Parathyroid adenoma (tissue), 2 donors: Measurements from ENCODE around the gene RGL1.

Experiments
- H2AFZ ChIP-seq: fragments of 300-600 bp; sonication (generic); one replicate; pipeline ENCODE4 v1.7.0; 2017; ENCODE audit warnings: antibody characterized with exemption, mild to moderate bottlenecking
- H3K27ac ChIP-seq: fragments of 300-600 bp; sonication (generic); one replicate; pipeline ENCODE4 v1.7.0; 2017
- H3K27me3 ChIP-seq: fragments of 300-600 bp; sonication (generic); one replicate; pipeline ENCODE4 v1.7.0; 2017; ENCODE audit warnings: low read length; ENCODE audit not compliant: control insufficient read depth, insufficient read depth
- H3K36me3 ChIP-seq: fragments of 300-600 bp; sonication (generic); one replicate; pipeline ENCODE4 v1.7.0; 2017; ENCODE audit warnings: low read length; ENCODE audit not compliant: control insufficient read depth, insufficient read depth
- H3K4me1 ChIP-seq: fragments of 300-600 bp; sonication (generic); one replicate; pipeline ENCODE4 v1.7.0; 2017; ENCODE audit warnings: control low read depth
- H3K4me2 ChIP-seq: fragments of 300-600 bp; sonication (generic); one replicate; pipeline ENCODE4 v1.7.0; 2017; ENCODE audit warnings: low read length
- H3K4me3 ChIP-seq: fragments of 300-600 bp; sonication (generic); one replicate; pipeline ENCODE4 v1.7.0; 2017; ENCODE audit warnings: low read depth, low read length
- H3K79me2 ChIP-seq: fragments of 300-600 bp; sonication (generic); one replicate; pipeline ENCODE4 v1.7.0; 2017; ENCODE audit warnings: control low read depth
- H3K9ac ChIP-seq: fragments of 300-600 bp; sonication (generic); one replicate; pipeline ENCODE4 v1.7.0; 2017; ENCODE audit warnings: mild to moderate bottlenecking
- H3K9me3 ChIP-seq: fragments of 300-600 bp; sonication (generic); one replicate; pipeline ENCODE4 v1.7.0; 2017; ENCODE audit warnings: low read length; ENCODE audit not compliant: control insufficient read depth
- TF ChIP-seq, protein P1 (sequence below): fragments of 300-600 bp; sonication (generic); IDR thresholded peaks from one replicate; pipeline ENCODE4 v1.7.0; 2017; ENCODE audit warnings: antibody characterized with exemption, mild to moderate bottlenecking
- donor health status: primary hyperparathyroidism.

Gene RGL1

DNA sequence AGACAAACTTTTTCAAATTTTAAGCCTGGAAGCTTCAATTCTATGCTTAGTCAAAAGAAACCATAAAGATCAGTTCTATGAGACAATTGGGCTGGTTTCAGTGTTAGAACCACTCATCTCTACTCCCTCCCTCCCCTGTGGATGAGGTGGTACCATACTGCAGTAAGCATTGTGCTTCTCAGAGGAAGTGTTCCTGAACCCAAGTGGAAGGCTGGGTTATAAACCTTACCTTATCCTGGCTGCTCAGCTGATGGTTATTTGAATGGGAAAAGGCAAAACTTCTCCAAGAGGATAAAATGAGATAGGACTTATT is 34.1 kb upstream of the RGL1 start:
- no peaks in the 10 kb centered on the region for H3K4me1 ChIP-seq
- H3K4me2 ChIP-seq: no peak overlapping the region
- no peaks in the 10 kb centered on the region for H3K36me3 ChIP-seq
- no peaks in the 10 kb centered on the region for H3K27me3 ChIP-seq
- H3K9ac ChIP-seq: no peak overlapping the region
- no peaks in the 10 kb centered on the region for H3K79me2 ChIP-seq
- no peak overlapping the region for H3K4me3 ChIP-seq
- no peaks in the 10 kb centered on the region for H3K9me3 ChIP-seq
- TF ChIP-seq, protein P1, sequence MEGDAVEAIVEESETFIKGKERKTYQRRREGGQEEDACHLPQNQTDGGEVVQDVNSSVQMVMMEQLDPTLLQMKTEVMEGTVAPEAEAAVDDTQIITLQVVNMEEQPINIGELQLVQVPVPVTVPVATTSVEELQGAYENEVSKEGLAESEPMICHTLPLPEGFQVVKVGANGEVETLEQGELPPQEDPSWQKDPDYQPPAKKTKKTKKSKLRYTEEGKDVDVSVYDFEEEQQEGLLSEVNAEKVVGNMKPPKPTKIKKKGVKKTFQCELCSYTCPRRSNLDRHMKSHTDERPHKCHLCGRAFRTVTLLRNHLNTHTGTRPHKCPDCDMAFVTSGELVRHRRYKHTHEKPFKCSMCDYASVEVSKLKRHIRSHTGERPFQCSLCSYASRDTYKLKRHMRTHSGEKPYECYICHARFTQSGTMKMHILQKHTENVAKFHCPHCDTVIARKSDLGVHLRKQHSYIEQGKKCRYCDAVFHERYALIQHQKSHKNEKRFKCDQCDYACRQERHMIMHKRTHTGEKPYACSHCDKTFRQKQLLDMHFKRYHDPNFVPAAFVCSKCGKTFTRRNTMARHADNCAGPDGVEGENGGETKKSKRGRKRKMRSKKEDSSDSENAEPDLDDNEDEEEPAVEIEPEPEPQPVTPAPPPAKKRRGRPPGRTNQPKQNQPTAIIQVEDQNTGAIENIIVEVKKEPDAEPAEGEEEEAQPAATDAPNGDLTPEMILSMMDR: no peak
- no peak overlapping the region for H2AFZ ChIP-seq
- H3K27ac ChIP-seq: no peak overlapping the region

DNA sequence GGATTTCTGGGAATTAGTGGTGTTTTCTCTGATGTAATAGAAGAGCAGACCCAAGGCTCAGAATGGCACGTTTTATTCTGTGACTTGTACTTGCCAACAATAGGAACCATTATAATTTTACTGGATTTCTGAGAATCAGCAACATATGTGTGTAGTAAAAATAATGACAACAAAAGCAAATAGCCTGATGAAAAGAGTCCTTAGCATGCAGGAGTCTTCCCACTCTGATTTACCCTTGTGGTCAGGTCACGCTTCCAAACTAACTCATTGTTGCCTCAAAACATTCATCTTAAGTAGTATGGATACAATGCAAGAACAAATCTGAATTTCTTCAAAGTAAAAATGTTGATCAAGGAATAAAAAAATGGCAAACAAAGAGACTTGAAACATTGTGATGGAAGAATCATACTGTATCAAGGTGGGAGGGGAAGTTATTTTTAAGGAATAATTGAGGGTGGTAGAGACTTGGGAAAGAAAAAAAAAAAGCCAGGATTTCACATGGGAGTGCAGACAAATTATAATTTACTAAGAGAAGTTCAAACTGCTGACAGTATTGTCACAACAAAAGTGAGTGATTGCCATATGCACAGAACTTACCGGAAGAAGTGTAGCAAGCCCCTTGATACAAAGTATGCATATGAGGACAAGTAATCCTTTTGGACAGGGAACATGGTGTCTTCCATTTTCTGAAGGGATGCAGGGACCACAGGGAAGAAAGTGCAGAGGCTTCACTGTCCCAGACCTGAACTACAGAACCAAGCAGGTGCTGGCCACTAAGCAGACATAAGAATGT is 31.2 kb upstream of the RGL1 start:
- no peak overlapping the region for H3K9ac ChIP-seq
- no peaks in the 10 kb centered on the region for H3K36me3 ChIP-seq
- H3K4me2 ChIP-seq: no peak overlapping the region
- H3K4me3 ChIP-seq: no peak overlapping the region
- no peak overlapping the region for H3K27ac ChIP-seq
- H3K4me1 ChIP-seq: no peaks in the 10 kb centered on the region
- H3K9me3 ChIP-seq: no peaks in the 10 kb centered on the region
- H2AFZ ChIP-seq: no peak overlapping the region
- H3K27me3 ChIP-seq: no peaks in the 10 kb centered on the region
- TF ChIP-seq, protein P1: no peak
- H3K79me2 ChIP-seq: no peaks in the 10 kb centered on the region

DNA sequence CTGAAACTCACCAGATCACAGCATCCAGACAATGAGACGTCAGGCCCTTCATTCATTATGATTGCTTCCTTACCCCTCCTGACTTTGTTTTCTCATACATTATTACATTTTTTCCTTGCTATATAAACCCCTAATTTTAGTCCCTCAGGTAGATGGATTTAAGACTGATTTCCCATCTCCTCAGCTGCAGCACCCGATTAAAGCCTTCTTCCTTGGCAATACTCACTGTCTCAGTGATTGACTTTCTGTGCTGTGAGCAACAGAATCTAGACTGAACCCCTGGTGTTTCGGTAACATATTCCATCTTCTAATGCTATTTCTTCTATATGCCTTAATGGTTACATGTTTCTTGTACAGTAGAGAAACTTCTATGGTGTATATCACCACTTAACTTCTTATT is 30.0 kb upstream of the RGL1 start:
- Histone ChIP-seq H3K27ac (no peak overlapping the region), H2AFZ (no peak overlapping the region), H3K79me2 (no peaks in the 10 kb centered on the region), H3K27me3 (no peaks in the 10 kb centered on the region), H3K36me3 (no peaks in the 10 kb centered on the region), H3K9ac (no peak overlapping the region), H3K4me3 (no peak overlapping the region), H3K4me2 (no peak overlapping the region), H3K4me1 (no peaks in the 10 kb centered on the region), H3K9me3 (no peaks in the 10 kb centered on the region)
- TF ChIP-seq, protein P1: no peak

DNA sequence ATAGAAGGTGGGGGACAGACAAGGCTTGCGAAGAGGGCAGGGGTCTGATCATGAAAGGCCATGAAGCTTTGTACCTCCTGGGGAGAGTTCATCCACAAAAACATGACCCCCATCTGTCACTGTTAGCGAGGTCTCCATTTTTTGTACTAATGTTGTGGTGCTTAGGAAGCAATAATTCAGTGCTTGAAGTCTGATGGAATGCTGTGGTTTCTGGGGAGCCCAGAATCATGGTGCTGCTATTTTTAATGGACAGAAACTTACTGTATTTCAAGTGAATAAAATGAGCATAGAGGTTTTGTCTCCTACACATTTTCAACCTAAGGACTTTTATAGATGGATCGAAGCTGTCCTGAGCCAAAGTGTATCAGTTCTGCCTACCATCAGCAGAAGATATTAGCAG is 28.2 kb upstream of the RGL1 start:
- Histone ChIP-seq H2AFZ (no peak overlapping the region), H3K9me3 (no peaks in the 10 kb centered on the region), H3K4me3 (no peak overlapping the region), H3K79me2 (no peaks in the 10 kb centered on the region), H3K4me1 (no peaks in the 10 kb centered on the region), H3K27me3 (no peaks in the 10 kb centered on the region), H3K4me2 (no peak overlapping the region), H3K36me3 (no peaks in the 10 kb centered on the region), H3K9ac (no peak overlapping the region), H3K27ac (no peak overlapping the region)
- TF ChIP-seq, protein P1: no peak

DNA sequence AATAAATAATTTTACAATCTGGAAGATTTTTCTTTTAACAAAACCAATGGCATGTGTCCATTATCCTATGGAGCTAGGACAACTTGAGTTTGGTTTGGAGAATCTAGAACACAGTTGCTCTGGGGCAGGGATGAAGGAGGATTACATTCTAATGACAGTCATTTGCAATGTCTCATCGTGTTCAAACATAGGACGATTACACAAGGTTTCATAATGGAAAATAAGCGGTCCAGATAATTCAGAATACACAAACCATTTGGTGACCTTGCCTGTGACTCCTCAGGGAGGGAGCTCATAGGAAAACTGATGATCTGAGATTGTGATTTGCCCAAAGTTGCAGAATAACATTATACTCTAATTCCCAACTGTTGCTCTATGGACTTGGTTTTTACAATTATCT is 27.6 kb upstream of the RGL1 start:
- Histone ChIP-seq H3K4me1 (no peaks in the 10 kb centered on the region), H3K79me2 (no peaks in the 10 kb centered on the region), H3K36me3 (no peaks in the 10 kb centered on the region), H3K4me2 (no peak overlapping the region), H3K4me3 (no peak overlapping the region), H3K27ac (no peak overlapping the region), H3K9me3 (no peaks in the 10 kb centered on the region), H3K27me3 (no peaks in the 10 kb centered on the region), H3K9ac (no peak overlapping the region), H2AFZ (no peak overlapping the region)
- TF ChIP-seq, protein P1: no peak
